Panc1 (cell line): ENCODE data around the gene EGR4.

Source experiments
- CTCF ChIP-seq: fragments of 450-650 bp; IDR thresholded peaks from 2 replicates; pipeline ENCODE4 v1.5.1; 2017; ENCODE audit warnings: mild to moderate bottlenecking
- POLR2AphosphoS5 ChIP-seq: IDR thresholded peaks from 2 replicates; pipeline ENCODE4 v1.6.1; 2012; ENCODE audit warnings: mild to moderate bottlenecking, low read depth, low read length, moderate library complexity
- REST ChIP-seq, 2 experiments: IDR thresholded peaks; 2 replicates each; pipeline ENCODE4 v1.6.1; 2011 to 2012; ENCODE audit warnings: low read depth in 2 of 2, control low read depth in 1 of 2, low read length in 1 of 2, mild to moderate bottlenecking in 1 of 2, moderate library complexity in 1 of 2; ENCODE audit not compliant: insufficient read depth in 1 of 2
- SIN3A ChIP-seq: IDR thresholded peaks from 2 replicates; pipeline ENCODE4 v1.6.1; 2012; ENCODE audit warnings: low read depth, mild to moderate bottlenecking, low read length, moderate library complexity, borderline replicate concordance; ENCODE audit not compliant: insufficient read depth
- TCF7L2 ChIP-seq: IDR thresholded peaks from 2 replicates; pipeline ENCODE4 v1.6.1; 2011; ENCODE audit warnings: mild to moderate bottlenecking, low read depth, low read length, inconsistent platforms

GRCh38 chr2:73250872-73251846, 42.2 kb downstream of the EGR4 start:
- TF ChIP-seq CTCF (no peak), SIN3A (no peak), POLR2AphosphoS5 (no peak), TCF7L2 (no peak), REST (IDR thresholded peaks at IDR 0.05; ENCODE audit: insufficient read depth in 1 of 2, low read depth in 2 of 2, low read length in 1 of 2) (no peak)
